GM18505 (cell line): ENCODE measurements around the gene ESYT2.

Experiments used
- ATAC-seq: cut with Tn5 transposase; IDR thresholded peaks from one replicate; pipeline ENCODE4 v1.9.1; 2021; ENCODE audit not compliant: unreplicated experiment
- POLR2A ChIP-seq: IDR thresholded peaks from 4 replicates; pipeline ENCODE4 v1.6.1; 2011; ENCODE audit warnings: borderline replicate concordance; ENCODE audit not compliant: insufficient read depth, insufficient read length; ENCODE audit errors: extremely low read depth

The ESYT2 gene

DNA sequence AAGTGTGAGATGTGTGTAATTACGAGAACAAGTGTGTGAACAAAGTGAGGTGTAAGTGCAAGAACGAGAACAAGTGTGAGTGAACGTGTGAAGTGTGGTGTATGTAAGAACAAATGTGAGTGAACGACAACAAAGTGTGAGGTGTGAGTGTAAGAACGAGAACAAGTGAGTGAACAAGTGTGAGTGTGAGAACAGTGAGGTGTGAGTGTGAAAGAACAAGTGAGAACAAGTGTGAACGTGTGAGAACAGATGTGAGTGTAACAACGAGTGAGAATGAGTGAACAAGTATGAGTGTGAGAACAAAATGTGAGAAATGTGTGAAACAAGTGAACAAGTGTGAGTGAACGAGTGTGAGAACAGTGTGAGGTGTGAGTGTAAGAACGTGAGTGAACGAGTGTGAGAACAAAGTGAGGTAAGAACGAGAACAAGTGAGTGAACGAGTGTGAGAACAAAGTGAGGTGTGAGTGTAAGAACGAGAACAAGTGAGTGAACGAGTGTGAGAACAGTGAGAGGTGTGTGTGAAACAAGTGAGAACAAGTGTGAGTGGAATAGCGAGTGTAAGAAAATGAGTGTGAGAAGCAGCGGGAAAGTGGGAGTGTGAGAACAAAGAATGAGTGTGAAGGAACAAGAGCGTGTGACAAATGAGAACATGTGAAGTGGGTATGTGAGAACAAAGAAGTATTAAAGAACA lies 47.2 kb downstream of the ESYT2 start:
- no peak for TF ChIP-seq POLR2A
- no peak for ATAC-seq

DNA sequence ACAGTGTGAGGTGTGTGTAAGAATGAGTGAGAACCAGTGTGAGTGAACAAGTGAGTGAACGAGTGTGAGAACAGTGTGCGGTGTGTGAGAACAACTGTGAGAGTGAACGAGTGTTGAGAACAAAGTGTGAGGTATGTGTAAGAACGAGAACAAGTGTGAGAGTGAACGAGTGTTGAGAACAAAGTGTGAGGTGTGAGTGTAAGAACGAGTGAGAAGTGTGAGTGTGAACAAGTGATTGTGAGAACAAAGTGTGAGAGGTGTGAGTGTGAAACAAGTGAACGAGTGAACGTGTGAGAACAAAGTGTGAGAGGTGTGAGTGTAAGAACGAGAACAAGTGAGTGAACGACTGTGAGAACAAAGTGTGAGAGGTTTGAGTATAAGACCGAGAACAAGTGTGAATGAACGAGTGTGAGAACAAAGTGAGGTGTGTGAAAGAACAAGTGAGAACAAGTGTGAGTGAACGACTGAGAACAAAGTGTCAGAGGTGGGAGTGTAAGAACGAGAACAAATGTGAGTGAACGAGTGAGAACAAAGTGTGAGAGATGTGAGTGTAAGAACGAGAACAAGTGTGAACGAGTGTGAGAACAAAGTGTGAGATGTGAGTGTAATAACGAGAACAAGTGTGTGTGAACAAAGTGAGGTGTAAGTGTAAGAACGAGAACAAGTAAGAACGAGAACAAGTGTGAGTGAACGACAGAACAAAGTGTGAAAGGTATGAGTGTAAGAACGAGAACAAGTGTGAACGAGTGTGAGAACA lies 47.9 kb downstream of the ESYT2 start:
- no peak for TF ChIP-seq POLR2A
- no peak for ATAC-seq

DNA sequence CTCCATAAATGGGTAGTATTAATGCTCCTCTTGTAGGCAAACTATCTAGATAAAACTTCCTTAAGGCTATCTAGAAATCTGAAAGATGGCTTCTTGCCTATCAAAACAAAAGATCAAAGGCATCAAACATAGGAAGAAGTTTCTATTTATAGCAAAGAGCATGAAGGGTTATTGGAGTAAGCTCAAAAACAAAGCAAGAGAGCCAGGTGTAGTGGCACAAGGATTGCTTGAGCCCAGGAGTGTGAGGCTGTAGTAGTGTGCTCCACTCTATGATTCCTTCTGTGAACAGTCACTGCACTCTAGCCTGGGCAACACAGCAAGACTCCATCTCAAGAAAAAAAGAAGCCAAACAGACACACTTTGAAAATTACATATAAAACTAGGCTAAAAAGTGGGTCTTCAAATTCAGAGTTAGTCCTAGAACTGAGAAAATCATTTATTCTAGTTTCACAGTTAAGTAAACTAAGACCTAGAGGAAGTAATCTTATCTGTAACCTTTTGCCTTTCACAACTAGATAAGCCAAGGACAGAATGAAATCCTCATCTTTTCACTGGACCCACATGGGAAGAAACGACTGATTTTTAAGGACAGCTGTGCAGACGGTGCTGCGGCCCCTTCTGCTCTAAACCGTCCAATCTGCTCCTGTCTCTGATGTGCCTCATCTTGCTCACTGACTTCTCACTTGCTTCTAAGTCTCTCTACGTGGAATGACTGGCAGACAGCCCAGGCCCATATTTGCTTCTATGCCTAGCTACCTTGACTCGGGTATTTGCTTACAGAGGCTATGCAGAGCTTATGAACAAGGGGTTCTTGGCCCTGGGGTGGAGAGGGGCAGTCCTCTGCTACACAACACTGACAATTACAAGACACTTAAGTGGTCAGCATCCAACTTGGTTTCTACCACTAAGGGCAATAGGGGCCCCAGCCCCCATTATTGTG lies 50.0 kb downstream of the ESYT2 start:
- no peak for TF ChIP-seq POLR2A
- ATAC-seq = no peak

DNA sequence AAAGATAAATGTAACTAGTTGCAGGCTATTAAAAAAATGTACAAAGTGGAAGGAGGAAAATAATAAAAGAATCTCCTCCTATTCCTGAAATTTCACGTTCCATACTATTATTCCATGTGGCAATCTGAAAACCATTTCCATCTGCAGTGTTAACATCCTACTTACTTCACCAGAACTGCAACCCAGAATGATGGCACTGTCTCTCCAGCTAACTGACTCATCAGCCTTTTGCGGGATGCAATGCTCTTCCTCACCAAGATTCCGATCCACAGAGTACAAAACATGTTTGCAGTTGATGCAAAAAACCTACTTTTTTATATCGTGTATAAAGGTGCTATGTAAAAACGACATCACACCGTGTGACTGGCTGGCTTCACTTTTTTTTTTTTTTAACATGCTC lies 50.8 kb downstream of the ESYT2 start:
- no peak for TF ChIP-seq POLR2A
- no peak for ATAC-seq

DNA sequence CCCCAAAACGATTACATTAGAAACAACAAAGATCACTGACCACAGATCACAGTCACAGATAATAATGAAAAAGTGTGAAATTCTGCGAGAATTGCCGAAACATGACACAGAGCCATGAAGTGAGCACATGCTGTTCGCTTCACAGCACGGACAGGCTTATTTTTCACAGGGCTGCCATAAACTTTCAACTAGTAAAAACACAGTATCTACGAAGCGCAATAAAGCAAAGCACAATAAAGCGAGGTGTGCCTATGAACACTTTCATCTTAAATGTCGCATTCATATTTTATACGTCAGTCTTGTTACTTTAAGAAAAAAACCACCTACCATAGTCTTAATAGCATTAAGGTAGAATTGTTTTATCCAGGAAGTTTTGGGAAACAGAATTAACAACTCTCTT lies 51.5 kb downstream of the ESYT2 start:
- TF ChIP-seq POLR2A = no peak
- ATAC-seq = no peak

DNA sequence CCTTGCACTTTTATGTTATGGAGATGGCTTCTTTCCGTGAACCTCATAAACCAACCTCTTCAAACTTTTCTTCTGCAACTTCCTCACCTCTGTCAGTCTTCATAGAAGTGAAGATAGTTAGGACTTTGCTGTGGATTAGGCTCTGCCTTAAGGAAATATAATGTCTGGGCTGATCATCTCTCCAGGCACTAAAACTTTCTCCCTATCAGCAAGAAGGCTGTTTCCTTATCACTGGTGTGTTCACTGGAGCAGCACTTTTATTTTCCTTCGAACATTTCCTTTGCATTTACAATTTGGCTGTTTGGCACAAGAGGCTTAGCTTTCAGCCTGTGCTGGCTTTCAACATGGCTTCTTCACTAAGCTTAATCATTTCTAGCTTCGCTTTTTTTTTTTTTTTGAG lies 52.8 kb downstream of the ESYT2 start:
- no peak for TF ChIP-seq POLR2A
- no peak for ATAC-seq

DNA sequence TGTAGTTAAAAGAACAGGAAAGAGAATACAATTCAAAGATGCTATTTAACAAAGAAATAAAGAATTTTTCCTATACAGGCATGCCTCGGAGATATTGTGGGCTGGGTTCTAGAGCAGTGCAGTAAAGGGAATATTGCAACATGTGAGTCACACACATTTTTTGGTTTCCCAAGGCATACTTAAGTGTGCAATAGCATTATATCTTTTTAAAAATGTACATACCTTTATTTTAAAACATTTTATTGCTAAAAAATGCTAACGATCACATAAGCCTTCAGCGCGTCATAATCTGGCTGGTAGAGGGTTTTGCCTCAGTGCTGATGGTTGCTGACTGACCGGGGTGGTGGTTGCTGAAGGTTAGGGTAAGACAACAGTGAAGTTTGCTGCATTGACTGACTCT lies 54.4 kb downstream of the ESYT2 start:
- no peak for TF ChIP-seq POLR2A
- no peak for ATAC-seq

DNA sequence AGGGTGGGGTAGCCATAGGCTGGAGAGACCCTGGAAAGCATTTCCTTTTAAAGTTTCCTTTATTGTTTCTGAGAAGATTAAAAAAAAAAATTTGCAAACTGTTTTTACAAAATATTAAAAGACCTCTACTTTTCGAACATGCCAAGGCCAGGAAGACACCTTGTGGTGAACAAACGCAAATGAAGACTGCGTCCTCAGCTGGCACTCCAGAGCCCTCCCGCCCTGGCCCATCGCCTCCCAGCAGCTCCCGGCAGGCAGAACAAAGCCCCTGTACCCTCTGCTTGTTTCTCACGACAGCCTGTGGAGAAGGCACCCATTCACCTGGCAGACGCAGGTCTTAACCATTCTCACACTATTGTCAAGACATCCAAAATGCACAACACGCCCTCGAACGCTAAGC lies 56.4 kb downstream of the ESYT2 start:
- TF ChIP-seq POLR2A = no peak

DNA sequence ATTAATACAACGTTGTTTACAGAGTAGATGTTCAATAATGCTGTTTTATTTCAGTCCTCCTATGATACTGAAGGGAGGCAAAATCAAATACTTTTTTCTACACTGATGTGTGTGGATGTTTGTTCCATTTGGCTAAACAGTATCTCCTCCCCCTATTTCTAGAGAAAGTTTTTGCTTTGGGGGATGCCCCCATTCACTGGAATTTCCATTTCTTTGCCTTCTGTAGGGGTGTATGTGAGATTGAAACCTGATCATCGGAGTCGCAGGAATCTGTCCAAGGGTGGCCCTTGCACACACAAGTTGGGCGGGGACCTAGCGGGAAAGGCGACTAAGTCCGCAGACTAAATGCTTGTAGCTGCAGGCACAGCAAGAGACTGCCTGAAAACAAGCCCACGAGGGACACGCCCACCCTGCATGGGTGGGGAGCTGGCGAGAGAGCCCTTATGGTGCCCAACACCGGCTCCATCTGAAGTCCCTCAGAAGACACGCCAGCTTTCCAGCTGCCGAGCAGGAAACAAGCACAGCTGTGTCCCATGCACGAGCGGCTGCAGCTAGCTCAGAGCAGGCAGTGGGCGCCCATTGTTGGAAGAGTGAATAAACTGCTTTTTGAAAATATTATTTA lies 58.0 kb downstream of the ESYT2 start:
- no peak for TF ChIP-seq POLR2A
- no peak for ATAC-seq

More for the DNA sequence above, 56.4 kb downstream of the ESYT2 start:
- ATAC-seq = no peak

DNA sequence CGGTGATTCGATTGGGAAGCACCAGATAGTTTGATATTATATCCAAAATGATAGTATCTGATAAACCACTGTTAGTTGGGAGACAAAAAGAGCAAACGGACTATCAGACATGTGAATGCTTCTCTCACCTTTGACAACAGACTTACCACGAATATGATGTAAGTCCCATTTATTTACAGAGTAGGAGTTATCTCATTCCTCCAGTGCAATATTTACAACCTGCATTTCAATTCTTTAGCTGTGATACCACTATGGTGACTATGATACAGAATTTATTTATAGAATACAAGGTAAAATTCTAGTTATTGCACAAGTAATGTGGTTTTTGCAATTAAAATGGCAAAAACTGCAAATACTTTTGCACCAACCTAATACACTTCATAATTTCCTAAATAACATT lies 61.6 kb downstream of the ESYT2 start:
- no peak for ATAC-seq
- no peak for TF ChIP-seq POLR2A

DNA sequence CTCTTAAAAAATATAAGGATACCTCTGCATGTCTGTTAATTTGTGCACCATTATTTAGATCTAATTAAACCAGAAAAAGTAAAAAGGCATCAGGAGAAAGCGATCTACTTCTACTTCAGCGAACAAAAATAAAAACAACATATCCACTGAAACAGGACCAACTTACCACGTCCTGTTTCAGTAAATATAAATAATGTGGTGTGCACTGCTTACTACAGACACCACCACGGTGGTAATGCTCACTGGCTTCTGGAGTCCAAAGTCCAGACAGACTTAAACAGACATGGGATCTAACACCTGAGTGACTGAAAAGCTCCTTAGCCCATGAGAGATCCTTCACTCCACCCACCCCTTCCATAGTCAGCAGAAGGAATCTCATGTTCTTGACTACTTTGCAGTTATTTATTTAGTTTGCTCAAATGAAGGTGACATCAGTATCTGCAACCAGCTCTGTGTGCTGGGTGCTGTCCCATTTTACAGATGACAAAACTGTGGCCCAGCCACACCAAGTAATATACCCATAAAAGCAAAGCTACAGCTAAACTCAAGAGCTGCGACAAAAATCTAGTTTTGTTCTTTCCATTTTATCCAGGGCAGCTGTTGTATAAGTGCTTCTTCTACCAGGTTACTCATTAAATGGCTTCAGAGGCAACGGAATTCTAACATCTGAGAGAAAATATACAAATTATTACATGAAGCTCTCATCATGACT lies 62.6 kb downstream of the ESYT2 start:
- ATAC-seq = peak; percentile 47
- no peak for TF ChIP-seq POLR2A

DNA sequence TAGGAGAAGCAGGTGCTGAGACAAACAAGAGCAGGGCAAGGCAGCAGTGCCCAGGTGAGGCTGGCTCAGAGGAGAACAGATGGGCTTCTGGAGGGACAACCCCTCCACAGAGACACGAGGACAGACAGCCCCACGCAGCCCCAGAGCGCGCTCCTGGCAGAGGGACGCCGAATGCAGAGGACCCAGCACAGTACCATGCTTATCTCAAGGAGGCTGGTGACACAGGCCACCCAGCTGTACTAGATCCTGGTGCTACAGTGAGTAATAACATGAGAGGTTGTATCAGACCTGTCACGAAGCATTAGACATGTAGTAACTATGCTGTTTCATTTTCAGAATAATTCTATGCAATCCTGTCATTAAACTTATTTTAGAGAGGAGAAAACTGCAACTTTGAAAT lies 64.3 kb downstream of the ESYT2 start:
- no peak for ATAC-seq

More for the DNA sequence above, 64.3 kb downstream of the ESYT2 start:
- no peak for TF ChIP-seq POLR2A
